Stomach (tissue), 9 donors: ENCODE results near the gene TBCK. TPM values are rescaled to one million over a fixed set of nuclear protein-coding genes. Genes with fewer than 3 reads are reported as not detected.

ENCODE experiments used
- DNase-seq, 2 donors: peaks; one replicate each; pipeline versions ENCODE4 v3.0.0 to v3.0.0-alpha.2; 2013 to 2019
- H3K27ac ChIP-seq, 5 donors: fragments of 200-600 bp in 4 of 5; sonication (generic) in 4 of 5; one replicate each; pipeline ENCODE4 v1.5.1; 2013 to 2019; ENCODE audit warnings: mild to moderate bottlenecking in 1 of 5, moderate library complexity in 1 of 5
- H3K27me3 ChIP-seq, 3 donors: fragments of 200-600 bp; sonication (generic); one replicate each; pipeline ENCODE4 v1.5.1; 2017 to 2019; ENCODE audit warnings: mixed run types in 1 of 3
- H3K36me3 ChIP-seq, 4 donors: fragments of 200-600 bp; sonication (generic); 1 replicate in 3 of 4; 2 replicates in 1 of 4; pipeline ENCODE4 v1.5.1; 2016 to 2019
- H3K4me1 ChIP-seq, 4 donors: fragments of 200-600 bp; sonication (generic); one replicate each; pipeline ENCODE4 v1.5.1; 2016 to 2019
- H3K4me3 ChIP-seq, 4 donors: fragments of 200-600 bp; sonication (generic) in 3 of 4; one replicate each; pipeline ENCODE4 v1.5.1; 2016 to 2019; ENCODE audit warnings: mild to moderate bottlenecking in 1 of 4
- H3K9me3 ChIP-seq, 4 donors: fragments of 200-600 bp; sonication (generic); one replicate each; pipeline ENCODE4 v1.5.1; 2016 to 2019
- CTCF ChIP-seq, 7 experiments: fragments of 450-650 bp in 4 of 7; fragments of 200-600 bp in 3 of 7; sonication (generic) in 3 of 7; IDR thresholded peaks; one replicate each; pipeline ENCODE4 v1.5.1; 2016 to 2019; ENCODE audit warnings: antibody characterized with exemption in 7 of 7, control low read depth in 2 of 7, mild to moderate bottlenecking in 1 of 7
- EP300 ChIP-seq: sonication (generic); formaldehyde crosslinking; IDR thresholded peaks from one replicate; pipeline ENCODE4 v1.6.1; 2017; ENCODE audit warnings: antibody characterized with exemption
- POLR2A ChIP-seq, 4 donors: fragments of 450-650 bp; IDR thresholded peaks; one replicate each; pipeline ENCODE4 v1.6.1; 2016; ENCODE audit warnings: antibody characterized with exemption in 4 of 4, control low read depth in 2 of 4, mild to moderate bottlenecking in 1 of 4, moderate library complexity in 1 of 4
- POLR2AphosphoS5 ChIP-seq, 3 donors: sonication (generic); formaldehyde crosslinking; IDR thresholded peaks; one replicate each; pipeline ENCODE4 v1.6.1; 2016; ENCODE audit warnings: antibody characterized with exemption in 3 of 3
- WGBS, 5 donors: extraction: QIAGEN DNeasy Blood & Tissue Kit in 3 of 5; methylation state at CpG; one replicate each; pipeline versions ENCODE4 v1.1.5 to v1.1.7; 2013 to 2018; 5-methylcytosine and 5-hydroxymethylcytosine counted together
- intact Hi-C: fragments of 100-400 bp; cut with DNase I; formaldehyde crosslinking; loops from one replicate; pipeline ENCODE4 v1.15.1; 2023; ENCODE audit warnings: low total_unique reads
- polyA plus RNA-seq, 3 donors: library from polyadenylated mRNA; stranded (reverse); fragments of 200-250 nt; gene quantifications; one replicate each; pipeline ENCODE4 v1.2.3, GENCODE V29; 2013
- total RNA-seq, 5 donors: library from RNA; depleted of rRNA; stranded (reverse); fragments of >200 nt; gene quantifications; one replicate each; pipeline versions ENCODE4 v1.1.0 to v1.2.3, GENCODE V29; 2014 to 2016
- donor health status: healthy with polysubstance abuse.
- donor health status: Bipolar disorder and iron deficiency.
- donor health status: healthy.

Gene TBCK
- total and polyA plus RNA-seq, 8 donors = 3.2 to 140 (median 28.0) TPM

GRCh38 chr4:106339431-106339830 is 23.4 kb upstream of the TBCK start:
- Histone ChIP-seq H3K27ac (no peak overlapping the region), H3K4me1 (peaks cover 0 to 9% (median 0%) of the 10 kb centered on the region in 4 donors), H3K4me3 (no peak overlapping the region), H3K9me3 (peaks cover 0 to 12% (median 4%) of the 10 kb centered on the region in 4 donors), H3K27me3 (no peaks in the 10 kb centered on the region), H3K36me3 (peaks cover 25 to 68% (median 64%) of the 10 kb centered on the region in 4 donors)
- intact Hi-C loops = no loop called here
- TF ChIP-seq EP300 (no peak), POLR2A (IDR thresholded peaks at IDR 0.05) (no peak), POLR2AphosphoS5 (IDR thresholded peaks at IDR 0.05) (no peak), CTCF (IDR thresholded peaks at IDR 0.05) (no peak)
- 94 to 98% (median 97%) methylated on average over 4 of the region's 4 CpGs for WGBS, 5 donors
- DNase-seq = no peak

GRCh38 chr4:106338671-106339070 is 22.7 kb upstream of the TBCK start:
- H3K27me3 ChIP-seq = no peaks in the 10 kb centered on the region
- H3K4me1 ChIP-seq = peaks cover 0 to 9% (median under 1%) of the 10 kb centered on the region in 4 donors
- DNase-seq = no peak
- peaks cover 25 to 76% (median 69%) of the 10 kb centered on the region in 4 donors for H3K36me3 ChIP-seq
- no peak for TF ChIP-seq EP300
- no peak for TF ChIP-seq POLR2AphosphoS5 (IDR thresholded peaks at IDR 0.05)
- TF ChIP-seq CTCF (IDR thresholded peaks at IDR 0.05) = no peak
- no peak for TF ChIP-seq POLR2A (IDR thresholded peaks at IDR 0.05)
- no peak overlapping the region for H3K27ac ChIP-seq
- peaks cover 0 to 12% (median 4%) of the 10 kb centered on the region in 4 donors for H3K9me3 ChIP-seq
- WGBS, 5 donors = 99 to 100% (median 100%) methylated on average over 3 of the region's 3 CpGs
- intact Hi-C loops = no loop called here
- H3K4me3 ChIP-seq = no peak overlapping the region

GRCh38 chr4:106337916-106338315 is 21.9 kb upstream of the TBCK start:
- intact Hi-C loops = no loop called here
- no peak overlapping the region for H3K4me3 ChIP-seq
- peaks cover 27 to 83% (median 76%) of the 10 kb centered on the region in 4 donors for H3K36me3 ChIP-seq

GRCh38 chr4:106336618-106337017 is 20.6 kb upstream of the TBCK start:
- no peak for TF ChIP-seq POLR2AphosphoS5 (IDR thresholded peaks at IDR 0.05)
- TF ChIP-seq CTCF (IDR thresholded peaks at IDR 0.05) = no peak
- TF ChIP-seq POLR2A (IDR thresholded peaks at IDR 0.05) = no peak
- TF ChIP-seq EP300 = no peak
- WGBS, 5 donors = 89 to 97% (median 95%) methylated on average over 3 of the region's 3 CpGs
- Histone ChIP-seq H3K36me3 (peaks cover 35 to 96% (median 89%) of the 10 kb centered on the region in 4 donors), H3K4me1 (peaks cover 0 to 11% (median 2%) of the 10 kb centered on the region in 4 donors), H3K4me3 (no peak overlapping the region), H3K9me3 (peaks cover 0 to 12% (median 4%) of the 10 kb centered on the region in 4 donors), H3K27ac (no peak overlapping the region), H3K27me3 (no peaks in the 10 kb centered on the region)
- no peak for DNase-seq
- intact Hi-C loops = no loop called here

More at GRCh38 chr4:106337916-106338315, 21.9 kb upstream of the TBCK start:
- H3K4me1 ChIP-seq = peaks cover 0 to 9% (median 4%) of the 10 kb centered on the region in 4 donors
- no peak overlapping the region for H3K27ac ChIP-seq
- H3K9me3 ChIP-seq = peaks cover 0 to 12% (median 4%) of the 10 kb centered on the region in 4 donors
- no peaks in the 10 kb centered on the region for H3K27me3 ChIP-seq
- TF ChIP-seq EP300 = no peak
- TF ChIP-seq POLR2AphosphoS5 (IDR thresholded peaks at IDR 0.05) = no peak
- TF ChIP-seq POLR2A (IDR thresholded peaks at IDR 0.05) = no peak
- TF ChIP-seq CTCF (IDR thresholded peaks at IDR 0.05) = no peak
- no peak for DNase-seq
